ENCODE measurements around the gene CFAP43. TPM values are rescaled to one million over a fixed set of nuclear protein-coding genes. Genes with fewer than 3 reads are reported as not detected.

CFAP43 gene
- total and polyA plus RNA-seq, 2 experiments from 2014 or later: 0.24 to 0.44 TPM

GRCh38 chr10:104246976-104247375 is 14.8 kb upstream of the CFAP43 start (continued):
- TF ChIP-seq EZH2 (IDR thresholded peaks at IDR 0.05; ENCODE audit: low read depth, unreplicated experiment): no peak
- TF ChIP-seq ZNF114 (CRISPR knock-in tag; IDR thresholded peaks at IDR 0.05): no peak
- TF ChIP-seq STAT1 (IDR thresholded peaks at IDR 0.05; ENCODE audit: unreplicated experiment): no peak
- TF ChIP-seq CTCF (conservative IDR thresholded peaks at IDR 0.05; ENCODE audit: low read depth in 2 of 2): no peak

DNA sequence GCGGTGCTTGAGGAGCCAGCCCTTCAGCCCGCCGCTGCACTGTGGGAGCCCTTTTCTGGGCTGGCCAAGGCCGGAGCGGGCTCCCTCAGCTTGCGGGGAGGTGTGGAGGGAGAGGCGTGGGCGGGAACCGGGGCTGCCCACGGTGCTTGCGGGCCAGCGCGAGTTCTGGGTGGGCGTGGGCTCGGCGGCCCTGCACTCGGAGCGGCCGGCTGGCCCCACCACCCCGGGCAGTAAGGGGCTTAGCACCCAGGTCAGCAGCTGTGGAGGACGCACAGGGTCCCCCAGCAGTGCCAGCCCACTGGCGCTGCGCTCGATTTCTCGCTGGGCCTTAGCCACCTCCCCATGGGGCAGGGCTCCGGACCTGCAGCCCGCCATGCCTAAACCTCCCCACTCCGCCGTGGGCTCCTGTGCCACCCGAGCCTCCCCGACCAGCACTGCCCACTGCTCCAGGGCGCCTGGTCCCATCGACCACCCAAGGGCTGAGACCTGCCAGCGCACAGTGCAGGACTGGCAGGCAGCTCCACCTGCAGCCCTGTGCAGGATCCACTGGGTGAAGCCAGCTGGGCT is 13.0 kb upstream of the CFAP43 start:
- Histone ChIP-seq H3K4me1 (ENCODE audit: insufficient read depth) (0 out of 2 replicates have a peak, but pooled peaks cover 3% of the 10 kb centered on the region), H3K9me2 (ENCODE audit: insufficient read depth) (peaks cover 8% of the 10 kb centered on the region; the same call in 1 of the 2 replicates), H3K27me3 (ENCODE audit: insufficient read depth) (no peaks in the 10 kb centered on the region), H3K27ac (ENCODE audit: low read depth) (no peak overlapping the region), H3K4me3 (no peak overlapping the region), H3K36me3 (ENCODE audit: insufficient read depth) (no peaks in the 10 kb centered on the region; the same call in 1 of the 2 replicates), H3K79me2 (replicated peaks; ENCODE audit: insufficient read depth) (no peaks in the 10 kb centered on the region), H2AFZ (no peak overlapping the region), H3K4me2 (no peak overlapping the region), H4K20me1 (replicated peaks; ENCODE audit: insufficient read depth) (no peaks in the 10 kb centered on the region), H3F3A (replicated peaks; ENCODE audit: low read depth) (no peaks in the 10 kb centered on the region)
- DNase-seq (ENCODE audit: low spot score) (no peak), ATAC-seq (no peak)
- Mint-ChIP-seq H3K36me3 (ENCODE audit: low read depth) (no peaks in the 10 kb centered on the region), H3K27me3 (ENCODE audit: insufficient read depth, low read depth, poor library complexity) (peaks cover 5% of the 10 kb centered on the region), H3K27ac (no peak overlapping the region), H3K4me1 (no peaks in the 10 kb centered on the region; the same call in 1 of the 3 replicates), H3K9me3 (peaks cover 12% of the 10 kb centered on the region; the same call in 2 of the 3 replicates), H3K4me3 (no peak overlapping the region)
- no peak for TF ChIP-seq ETS1 (IDR thresholded peaks at IDR 0.05)
- TF ChIP-seq, protein P1, sequence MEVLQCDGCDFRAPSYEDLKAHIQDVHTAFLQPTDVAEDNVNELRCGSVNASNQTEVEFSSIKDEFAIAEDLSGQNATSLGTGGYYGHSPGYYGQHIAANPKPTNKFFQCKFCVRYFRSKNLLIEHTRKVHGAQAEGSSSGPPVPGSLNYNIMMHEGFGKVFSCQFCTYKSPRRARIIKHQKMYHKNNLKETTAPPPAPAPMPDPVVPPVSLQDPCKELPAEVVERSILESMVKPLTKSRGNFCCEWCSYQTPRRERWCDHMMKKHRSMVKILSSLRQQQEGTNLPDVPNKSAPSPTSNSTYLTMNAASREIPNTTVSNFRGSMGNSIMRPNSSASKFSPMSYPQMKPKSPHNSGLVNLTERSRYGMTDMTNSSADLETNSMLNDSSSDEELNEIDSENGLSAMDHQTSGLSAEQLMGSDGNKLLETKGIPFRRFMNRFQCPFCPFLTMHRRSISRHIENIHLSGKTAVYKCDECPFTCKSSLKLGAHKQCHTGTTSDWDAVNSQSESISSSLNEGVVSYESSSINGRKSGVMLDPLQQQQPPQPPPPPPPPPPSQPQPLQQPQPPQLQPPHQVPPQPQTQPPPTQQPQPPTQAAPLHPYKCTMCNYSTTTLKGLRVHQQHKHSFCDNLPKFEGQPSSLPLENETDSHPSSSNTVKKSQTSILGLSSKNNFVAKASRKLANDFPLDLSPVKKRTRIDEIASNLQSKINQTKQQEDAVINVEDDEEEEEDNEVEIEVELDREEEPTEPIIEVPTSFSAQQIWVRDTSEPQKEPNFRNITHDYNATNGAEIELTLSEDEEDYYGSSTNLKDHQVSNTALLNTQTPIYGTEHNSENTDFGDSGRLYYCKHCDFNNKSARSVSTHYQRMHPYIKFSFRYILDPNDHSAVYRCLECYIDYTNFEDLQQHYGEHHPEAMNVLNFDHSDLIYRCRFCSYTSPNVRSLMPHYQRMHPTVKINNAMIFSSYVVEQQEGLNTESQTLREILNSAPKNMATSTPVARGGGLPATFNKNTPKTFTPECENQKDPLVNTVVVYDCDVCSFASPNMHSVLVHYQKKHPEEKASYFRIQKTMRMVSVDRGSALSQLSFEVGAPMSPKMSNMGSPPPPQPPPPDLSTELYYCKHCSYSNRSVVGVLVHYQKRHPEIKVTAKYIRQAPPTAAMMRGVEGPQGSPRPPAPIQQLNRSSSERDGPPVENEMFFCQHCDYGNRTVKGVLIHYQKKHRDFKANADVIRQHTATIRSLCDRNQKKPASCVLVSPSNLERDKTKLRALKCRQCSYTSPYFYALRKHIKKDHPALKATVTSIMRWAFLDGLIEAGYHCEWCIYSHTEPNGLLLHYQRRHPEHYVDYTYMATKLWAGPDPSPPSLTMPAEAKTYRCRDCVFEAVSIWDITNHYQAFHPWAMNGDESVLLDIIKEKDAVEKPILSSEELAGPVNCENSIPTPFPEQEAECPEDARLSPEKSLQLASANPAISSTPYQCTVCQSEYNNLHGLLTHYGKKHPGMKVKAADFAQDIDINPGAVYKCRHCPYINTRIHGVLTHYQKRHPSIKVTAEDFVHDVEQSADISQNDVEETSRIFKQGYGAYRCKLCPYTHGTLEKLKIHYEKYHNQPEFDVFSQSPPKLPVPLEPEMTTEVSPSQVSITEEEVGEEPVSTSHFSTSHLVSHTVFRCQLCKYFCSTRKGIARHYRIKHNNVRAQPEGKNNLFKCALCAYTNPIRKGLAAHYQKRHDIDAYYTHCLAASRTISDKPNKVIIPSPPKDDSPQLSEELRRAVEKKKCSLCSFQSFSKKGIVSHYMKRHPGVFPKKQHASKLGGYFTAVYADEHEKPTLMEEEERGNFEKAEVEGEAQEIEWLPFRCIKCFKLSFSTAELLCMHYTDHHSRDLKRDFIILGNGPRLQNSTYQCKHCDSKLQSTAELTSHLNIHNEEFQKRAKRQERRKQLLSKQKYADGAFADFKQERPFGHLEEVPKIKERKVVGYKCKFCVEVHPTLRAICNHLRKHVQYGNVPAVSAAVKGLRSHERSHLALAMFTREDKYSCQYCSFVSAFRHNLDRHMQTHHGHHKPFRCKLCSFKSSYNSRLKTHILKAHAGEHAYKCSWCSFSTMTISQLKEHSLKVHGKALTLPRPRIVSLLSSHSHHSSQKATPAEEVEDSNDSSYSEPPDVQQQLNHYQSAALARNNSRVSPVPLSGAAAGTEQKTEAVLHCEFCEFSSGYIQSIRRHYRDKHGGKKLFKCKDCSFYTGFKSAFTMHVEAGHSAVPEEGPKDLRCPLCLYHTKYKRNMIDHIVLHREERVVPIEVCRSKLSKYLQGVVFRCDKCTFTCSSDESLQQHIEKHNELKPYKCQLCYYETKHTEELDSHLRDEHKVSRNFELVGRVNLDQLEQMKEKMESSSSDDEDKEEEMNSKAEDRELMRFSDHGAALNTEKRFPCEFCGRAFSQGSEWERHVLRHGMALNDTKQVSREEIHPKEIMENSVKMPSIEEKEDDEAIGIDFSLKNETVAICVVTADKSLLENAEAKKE (CRISPR knock-in tag; IDR thresholded peaks at IDR 0.05): no peak
- no peak for TF ChIP-seq EZH2phosphoT487 (IDR thresholded peaks at IDR 0.05; ENCODE audit: unreplicated experiment)
- no peak for TF ChIP-seq NANOG (IDR thresholded peaks at IDR 0.05; ENCODE audit: borderline replicate concordance)
- TF ChIP-seq, protein P2, sequence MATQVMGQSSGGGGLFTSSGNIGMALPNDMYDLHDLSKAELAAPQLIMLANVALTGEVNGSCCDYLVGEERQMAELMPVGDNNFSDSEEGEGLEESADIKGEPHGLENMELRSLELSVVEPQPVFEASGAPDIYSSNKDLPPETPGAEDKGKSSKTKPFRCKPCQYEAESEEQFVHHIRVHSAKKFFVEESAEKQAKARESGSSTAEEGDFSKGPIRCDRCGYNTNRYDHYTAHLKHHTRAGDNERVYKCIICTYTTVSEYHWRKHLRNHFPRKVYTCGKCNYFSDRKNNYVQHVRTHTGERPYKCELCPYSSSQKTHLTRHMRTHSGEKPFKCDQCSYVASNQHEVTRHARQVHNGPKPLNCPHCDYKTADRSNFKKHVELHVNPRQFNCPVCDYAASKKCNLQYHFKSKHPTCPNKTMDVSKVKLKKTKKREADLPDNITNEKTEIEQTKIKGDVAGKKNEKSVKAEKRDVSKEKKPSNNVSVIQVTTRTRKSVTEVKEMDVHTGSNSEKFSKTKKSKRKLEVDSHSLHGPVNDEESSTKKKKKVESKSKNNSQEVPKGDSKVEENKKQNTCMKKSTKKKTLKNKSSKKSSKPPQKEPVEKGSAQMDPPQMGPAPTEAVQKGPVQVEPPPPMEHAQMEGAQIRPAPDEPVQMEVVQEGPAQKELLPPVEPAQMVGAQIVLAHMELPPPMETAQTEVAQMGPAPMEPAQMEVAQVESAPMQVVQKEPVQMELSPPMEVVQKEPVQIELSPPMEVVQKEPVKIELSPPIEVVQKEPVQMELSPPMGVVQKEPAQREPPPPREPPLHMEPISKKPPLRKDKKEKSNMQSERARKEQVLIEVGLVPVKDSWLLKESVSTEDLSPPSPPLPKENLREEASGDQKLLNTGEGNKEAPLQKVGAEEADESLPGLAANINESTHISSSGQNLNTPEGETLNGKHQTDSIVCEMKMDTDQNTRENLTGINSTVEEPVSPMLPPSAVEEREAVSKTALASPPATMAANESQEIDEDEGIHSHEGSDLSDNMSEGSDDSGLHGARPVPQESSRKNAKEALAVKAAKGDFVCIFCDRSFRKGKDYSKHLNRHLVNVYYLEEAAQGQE (IDR thresholded peaks at IDR 0.05; ENCODE audit: unreplicated experiment): no peak
- TF ChIP-seq CREB1 (CRISPR knock-in tag; IDR thresholded peaks at IDR 0.05; ENCODE audit: low read depth): no peak
- TF ChIP-seq POLR2AphosphoS5 (IDR thresholded peaks at IDR 0.05; ENCODE audit: low read depth): no peak
- no peak for TF ChIP-seq EZH2 (IDR thresholded peaks at IDR 0.05; ENCODE audit: low read depth, unreplicated experiment)

Measured in GM23338 (cell line).